ENCODE measurements around the gene HSPD1. TPM values are rescaled to one million over a fixed set of nuclear protein-coding genes. Genes with fewer than 3 reads are reported as not detected.

HSPD1 gene
- total RNA-seq, 1 donor from 2014 or later: 136 TPM

- intact Hi-C loops (cut with DNase I): no loop called here
- Histone ChIP-seq H3K27ac (no peak overlapping the region), H3K27me3 (no peaks in the 10 kb centered on the region), H3K9me3 (no peaks in the 10 kb centered on the region), H3K4me1 (peaks cover 7% of the 10 kb centered on the region), H3K36me3 (no peaks in the 10 kb centered on the region), H3K4me3 (no peak overlapping the region)
- DNase-seq (no peak), ATAC-seq (no peak)
- TF ChIP-seq, protein P1, sequence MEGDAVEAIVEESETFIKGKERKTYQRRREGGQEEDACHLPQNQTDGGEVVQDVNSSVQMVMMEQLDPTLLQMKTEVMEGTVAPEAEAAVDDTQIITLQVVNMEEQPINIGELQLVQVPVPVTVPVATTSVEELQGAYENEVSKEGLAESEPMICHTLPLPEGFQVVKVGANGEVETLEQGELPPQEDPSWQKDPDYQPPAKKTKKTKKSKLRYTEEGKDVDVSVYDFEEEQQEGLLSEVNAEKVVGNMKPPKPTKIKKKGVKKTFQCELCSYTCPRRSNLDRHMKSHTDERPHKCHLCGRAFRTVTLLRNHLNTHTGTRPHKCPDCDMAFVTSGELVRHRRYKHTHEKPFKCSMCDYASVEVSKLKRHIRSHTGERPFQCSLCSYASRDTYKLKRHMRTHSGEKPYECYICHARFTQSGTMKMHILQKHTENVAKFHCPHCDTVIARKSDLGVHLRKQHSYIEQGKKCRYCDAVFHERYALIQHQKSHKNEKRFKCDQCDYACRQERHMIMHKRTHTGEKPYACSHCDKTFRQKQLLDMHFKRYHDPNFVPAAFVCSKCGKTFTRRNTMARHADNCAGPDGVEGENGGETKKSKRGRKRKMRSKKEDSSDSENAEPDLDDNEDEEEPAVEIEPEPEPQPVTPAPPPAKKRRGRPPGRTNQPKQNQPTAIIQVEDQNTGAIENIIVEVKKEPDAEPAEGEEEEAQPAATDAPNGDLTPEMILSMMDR (IDR thresholded peaks at IDR 0.05): no peak
Measured at GRCh38 chr2:197446844-197447243, 52.8 kb downstream of the HSPD1 start.

DNA sequence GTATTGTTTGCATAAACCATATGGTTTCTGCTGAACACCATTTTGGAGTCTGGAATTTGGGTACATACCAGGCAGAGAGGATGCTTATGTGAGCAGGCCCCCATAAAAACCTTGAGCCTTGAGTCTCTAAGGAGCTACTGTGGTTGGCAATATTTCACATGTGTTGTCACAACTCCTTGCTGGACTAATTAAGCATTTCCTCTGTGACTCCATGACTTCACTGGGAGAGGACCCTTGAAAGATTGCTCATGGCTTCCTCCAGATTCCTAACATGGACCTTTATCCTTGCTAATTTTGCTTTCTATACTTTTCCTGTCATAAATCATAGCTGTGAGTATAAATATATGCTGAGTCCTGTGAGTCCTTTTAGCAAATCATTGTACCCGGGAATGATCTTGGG lies 53.9 kb downstream of the HSPD1 start:
- no peak for ATAC-seq
- Histone ChIP-seq H3K27ac (no peak overlapping the region), H3K9me3 (no peaks in the 10 kb centered on the region), H3K27me3 (no peaks in the 10 kb centered on the region), H3K4me3 (no peak overlapping the region), H3K4me1 (peaks cover 7% of the 10 kb centered on the region), H3K36me3 (no peaks in the 10 kb centered on the region)
- intact Hi-C loops (cut with DNase I): no loop called here
- DNase-seq: no peak
- TF ChIP-seq, protein P1 (IDR thresholded peaks at IDR 0.05): no peak

DNA sequence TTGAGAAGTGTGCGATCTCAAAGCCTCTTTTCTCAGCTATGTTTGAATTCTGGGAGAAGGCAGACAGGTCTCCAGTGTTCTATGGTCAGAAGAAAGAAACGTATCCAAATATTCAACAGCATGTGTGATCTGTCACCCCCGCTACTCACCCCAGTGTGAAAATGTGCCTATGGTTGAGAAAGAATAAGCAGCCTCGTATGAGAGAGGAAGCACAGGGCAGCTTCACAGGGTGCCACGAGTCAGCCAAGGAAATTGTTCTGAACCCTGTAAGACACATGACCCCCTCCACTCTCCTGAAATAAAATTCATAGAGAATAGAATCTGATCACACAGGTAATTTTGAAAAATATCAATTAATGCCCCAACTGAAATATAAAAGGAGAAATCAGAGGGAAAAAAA lies 56.8 kb downstream of the HSPD1 start:
- H3K27ac ChIP-seq: peak overlapping the region; percentile 24
- DNase-seq: no peak

GRCh38 chr2:197437380-197437779 lies 62.3 kb downstream of the HSPD1 start:
- H3K4me3 ChIP-seq: no peak overlapping the region
- H3K27ac ChIP-seq: no peak overlapping the region
- ATAC-seq (no peak), DNase-seq (no peak)
- H3K27me3 ChIP-seq: no peaks in the 10 kb centered on the region
- intact Hi-C loops (cut with DNase I): no loop called here
- no peaks in the 10 kb centered on the region for H3K9me3 ChIP-seq
- TF ChIP-seq, protein P1 (IDR thresholded peaks at IDR 0.05): no peak
- peaks cover 17% of the 10 kb centered on the region for H3K4me1 ChIP-seq
- no peaks in the 10 kb centered on the region for H3K36me3 ChIP-seq

More for the DNA sequence above, 56.8 kb downstream of the HSPD1 start:
- H3K36me3 ChIP-seq: no peaks in the 10 kb centered on the region
- ATAC-seq: peak; percentile 87
- H3K4me3 ChIP-seq: no peak overlapping the region
- intact Hi-C loops (cut with DNase I): no loop called here
- no peaks in the 10 kb centered on the region for H3K9me3 ChIP-seq
- peaks cover 7% of the 10 kb centered on the region for H3K4me1 ChIP-seq
- TF ChIP-seq, protein P1 (IDR thresholded peaks at IDR 0.05): no peak
- no peaks in the 10 kb centered on the region for H3K27me3 ChIP-seq

Other genes starting within 250 kb of the HSPD1 start
- gene ANKRD44, start 189.1 kb downstream of the HSPD1 start, total RNA-seq: 51.4 TPM
- 252 TPM for gene SF3B1, start 64.8 kb downstream of the HSPD1 start, total RNA-seq
- gene COQ10B, start 46.3 kb downstream of the HSPD1 start, total RNA-seq: 26.5 TPM
- 66.1 TPM for gene HSPE1, start 539 bp upstream of the HSPD1 start, total RNA-seq
- gene MOB4, start 16.2 kb upstream of the HSPD1 start, total RNA-seq: 19.6 TPM
- 12.3 TPM for gene RFTN2, start 175.7 kb upstream of the HSPD1 start, total RNA-seq
- 6.5 TPM for gene MARS2, start 205.5 kb upstream of the HSPD1 start, total RNA-seq

Measured in upper lobe of right lung (tissue), 1 donor.